HEK293 (cell line): ENCODE results near the gene SARS2.
A peak's percentile ranks its signal among the peaks of the same experiment; 100 is the strongest.

ENCODE experiments used
- EGR2 ChIP-seq: fragments of 450-650 bp; formaldehyde crosslinking; IDR thresholded peaks from 2 replicates; pipeline ENCODE4 v1.5.1; 2016; ENCODE audit warnings: low read depth, missing biosample characterization, missing genetic modification characterization
- HOXD13 ChIP-seq: sonication (generic); formaldehyde crosslinking; IDR thresholded peaks from 2 replicates; pipeline ENCODE4 v1.8.0; 2022; ENCODE audit warnings: missing genetic modification reagents, borderline replicate concordance
- SCRT2 ChIP-seq: fragments of 450-650 bp; formaldehyde crosslinking; IDR thresholded peaks from 2 replicates; pipeline ENCODE4 v1.5.1; 2016; ENCODE audit warnings: missing biosample characterization, missing genetic modification characterization
- TRIM28 ChIP-seq: IDR thresholded peaks from 2 replicates; pipeline ENCODE4 v1.6.1; 2011; ENCODE audit warnings: low read length, control low read depth, borderline replicate concordance
- YY2 ChIP-seq: fragments of 450-650 bp; formaldehyde crosslinking; IDR thresholded peaks from 2 replicates; pipeline ENCODE4 v1.5.1; 2016; ENCODE audit warnings: missing biosample characterization, missing genetic modification characterization
- ZBTB21 ChIP-seq: fragments of 450-650 bp; formaldehyde crosslinking; IDR thresholded peaks from 2 replicates; pipeline ENCODE4 v1.5.1; 2017; ENCODE audit warnings: missing biosample characterization, missing genetic modification characterization
- ZBTB26 ChIP-seq: fragments of 450-650 bp; formaldehyde crosslinking; optimal IDR thresholded peaks from 2 replicates; pipeline ENCODE3; 2016; ENCODE audit warnings: missing biosample characterization, mild to moderate bottlenecking, missing genetic modification characterization
- ZEB2 ChIP-seq: fragments of 450-650 bp; formaldehyde crosslinking; IDR thresholded peaks from 2 replicates; pipeline ENCODE4 v1.5.1; 2016; ENCODE audit warnings: missing biosample characterization, missing genetic modification characterization
- ZFHX2 ChIP-seq: fragments of 450-650 bp; formaldehyde crosslinking; conservative IDR thresholded peaks from 2 replicates; pipeline ENCODE4 v1.5.1; 2016; ENCODE audit warnings: missing biosample characterization, missing genetic modification characterization
- ZIC2 ChIP-seq: fragments of 450-650 bp; formaldehyde crosslinking; IDR thresholded peaks from 2 replicates; pipeline ENCODE4 v1.5.1; 2016; ENCODE audit warnings: missing biosample characterization, missing genetic modification characterization
- ZNF10 ChIP-seq: fragments of 450-650 bp; formaldehyde crosslinking; IDR thresholded peaks from 2 replicates; pipeline ENCODE4 v1.5.1; 2017; ENCODE audit warnings: missing biosample characterization, missing genetic modification characterization
- ZNF121 ChIP-seq: fragments of 450-650 bp; formaldehyde crosslinking; IDR thresholded peaks from 2 replicates; pipeline ENCODE4 v1.5.1; 2016; ENCODE audit warnings: missing biosample characterization, missing genetic modification characterization
- ZNF16 ChIP-seq: fragments of 450-650 bp; formaldehyde crosslinking; IDR thresholded peaks from 2 replicates; pipeline ENCODE4 v1.5.1; 2016; ENCODE audit warnings: low read depth, missing biosample characterization, missing genetic modification characterization
- ZNF2 ChIP-seq: fragments of 450-650 bp; formaldehyde crosslinking; IDR thresholded peaks from 2 replicates; pipeline ENCODE4 v1.5.1; 2016; ENCODE audit warnings: missing biosample characterization, missing genetic modification characterization
- ZNF324 ChIP-seq: fragments of 450-650 bp; formaldehyde crosslinking; IDR thresholded peaks from 2 replicates; pipeline ENCODE4 v1.5.1; 2016; ENCODE audit warnings: missing biosample characterization, missing genetic modification characterization
- ZNF37A ChIP-seq: fragments of 450-650 bp; IDR thresholded peaks from 2 replicates; pipeline ENCODE4 v1.5.1; 2018; ENCODE audit warnings: missing biosample characterization, missing genetic modification characterization
- ZNF391 ChIP-seq: fragments of 450-650 bp; formaldehyde crosslinking; IDR thresholded peaks from 2 replicates; pipeline ENCODE4 v1.5.1; 2016; ENCODE audit warnings: low read depth, missing biosample characterization, missing genetic modification characterization, borderline replicate concordance
- ZNF449 ChIP-seq: fragments of 450-650 bp; formaldehyde crosslinking; IDR thresholded peaks from 2 replicates; pipeline ENCODE4 v1.5.1; 2017; ENCODE audit warnings: missing biosample characterization, mild to moderate bottlenecking, missing genetic modification characterization, moderate library complexity
- ZNF514 ChIP-seq: fragments of 450-650 bp; formaldehyde crosslinking; IDR thresholded peaks from 2 replicates; pipeline ENCODE4 v1.5.1; 2016; ENCODE audit warnings: missing biosample characterization, missing genetic modification characterization
- ZNF555 ChIP-seq: fragments of 450-650 bp; formaldehyde crosslinking; conservative IDR thresholded peaks from 2 replicates; pipeline ENCODE4 v1.5.1; 2017; ENCODE audit warnings: missing biosample characterization, mild to moderate bottlenecking, missing genetic modification characterization, inconsistent platforms
- ZNF580 ChIP-seq: fragments of 450-650 bp; formaldehyde crosslinking; IDR thresholded peaks from 2 replicates; pipeline ENCODE4 v1.5.1; 2016; ENCODE audit warnings: missing biosample characterization, missing genetic modification characterization
- ZNF623 ChIP-seq: fragments of 450-650 bp; formaldehyde crosslinking; IDR thresholded peaks from 2 replicates; pipeline ENCODE4 v1.5.1; 2016; ENCODE audit warnings: missing biosample characterization, missing genetic modification characterization
- ZNF624 ChIP-seq: fragments of 450-650 bp; formaldehyde crosslinking; IDR thresholded peaks from 2 replicates; pipeline ENCODE4 v1.5.1; 2017; ENCODE audit warnings: missing biosample characterization, missing genetic modification characterization
- ZNF626 ChIP-seq: fragments of 450-650 bp; sonication (Bioruptor Pico); formaldehyde crosslinking; IDR thresholded peaks from 2 replicates; pipeline ENCODE4 v1.5.1; 2018; ENCODE audit warnings: missing biosample characterization, missing genetic modification characterization, inconsistent platforms
- ZNF639 ChIP-seq: fragments of 450-650 bp; formaldehyde crosslinking; IDR thresholded peaks from 2 replicates; pipeline ENCODE4 v1.5.1; 2016; ENCODE audit warnings: missing biosample characterization, missing genetic modification characterization
- ZNF747 ChIP-seq: fragments of 450-650 bp; formaldehyde crosslinking; IDR thresholded peaks from 2 replicates; pipeline ENCODE4 v1.5.1; 2016; ENCODE audit warnings: missing biosample characterization, missing genetic modification characterization
- ZNF792 ChIP-seq: fragments of 450-650 bp; formaldehyde crosslinking; IDR thresholded peaks from 2 replicates; pipeline ENCODE4 v1.5.1; 2016; ENCODE audit warnings: missing biosample characterization, missing genetic modification characterization
- ZSCAN16 ChIP-seq: fragments of 450-650 bp; formaldehyde crosslinking; IDR thresholded peaks from 2 replicates; pipeline ENCODE4 v1.5.1; 2016; ENCODE audit warnings: missing biosample characterization, missing genetic modification characterization
- ZSCAN30 ChIP-seq: fragments of 450-650 bp; IDR thresholded peaks from 2 replicates; pipeline ENCODE4 v1.5.1; 2018; ENCODE audit warnings: missing biosample characterization, mild to moderate bottlenecking, missing genetic modification characterization, moderate library complexity
- TF ChIP-seq, protein P1 (sequence below): fragments of 450-650 bp; formaldehyde crosslinking; IDR thresholded peaks from 2 replicates; pipeline ENCODE4 v1.5.1; 2016; ENCODE audit warnings: missing biosample characterization, missing genetic modification characterization
- TF ChIP-seq, protein P2 (sequence below): fragments of 450-650 bp; formaldehyde crosslinking; IDR thresholded peaks from 2 replicates; pipeline ENCODE4 v1.5.1; 2017; ENCODE audit warnings: missing biosample characterization, missing genetic modification characterization
- TF ChIP-seq, protein P3 (sequence below): fragments of 450-650 bp; formaldehyde crosslinking; IDR thresholded peaks from 2 replicates; pipeline ENCODE4 v1.5.1; 2017; ENCODE audit warnings: missing biosample characterization, missing genetic modification characterization

Gene SARS2

DNA sequence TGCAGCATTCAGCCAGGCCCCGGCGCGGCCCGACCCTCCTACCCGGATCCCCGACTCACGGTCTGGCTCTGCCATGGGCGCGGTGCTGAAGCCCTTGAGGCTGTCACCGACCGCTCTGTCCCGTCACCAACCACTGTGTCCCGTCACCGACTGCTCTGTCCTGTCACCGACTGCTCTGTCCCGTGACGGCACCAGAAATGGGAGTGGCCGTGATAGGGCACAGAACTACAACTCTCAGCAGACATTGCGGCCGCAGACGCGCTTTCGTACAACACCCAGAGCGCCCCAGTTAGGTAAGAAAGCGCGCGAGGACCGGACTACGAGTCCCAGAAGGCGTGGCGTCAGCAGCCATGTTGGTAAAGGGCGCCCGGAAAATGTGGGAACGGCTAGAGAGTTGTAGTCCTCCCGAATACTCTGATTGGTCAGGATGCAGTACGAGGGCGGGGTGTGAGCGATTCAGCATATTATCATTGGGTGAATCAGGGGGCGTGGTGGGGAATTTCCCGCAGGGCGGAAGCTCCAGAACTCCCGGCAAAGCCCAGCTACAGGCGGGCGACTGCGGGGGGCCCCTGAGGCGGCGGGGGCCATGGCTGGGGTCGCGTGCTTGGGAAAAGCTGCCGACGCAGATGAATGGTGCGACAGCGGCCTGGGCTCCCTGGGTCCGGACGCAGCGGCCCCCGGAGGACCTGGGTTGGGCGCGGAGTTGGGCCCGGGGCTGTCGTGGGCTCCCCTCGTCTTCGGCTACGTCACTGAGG, 30.9 kb downstream of the SARS2 start, which contains the start of the genes NFKBIB and SIRT2 (continued):
- TF ChIP-seq ZNF391 (tag by site-specific recombination) = peak; percentile 82
- peak; percentile 71; the same call in 1 of the 2 replicates for TF ChIP-seq ZNF580 (tag by site-specific recombination)
- peak; percentile 96 for TF ChIP-seq YY2
- no peak for TF ChIP-seq ZNF747 (tag by site-specific recombination)
- peak; percentile 62; the same call in 1 of the 2 replicates for TF ChIP-seq ZSCAN16 (tag by site-specific recombination)
- peak; percentile 28; the same call in 1 of the 2 replicates for TF ChIP-seq TRIM28
- no peak for TF ChIP-seq ZNF514 (tag by site-specific recombination)
- TF ChIP-seq ZSCAN30 (tag by site-specific recombination) = peak; percentile 94
- no peak for TF ChIP-seq ZNF626 (tag by site-specific recombination)
- peak; percentile 77 for TF ChIP-seq EGR2
- peak; percentile 98; the same call in 1 of the 2 replicates for TF ChIP-seq ZNF10 (tag by site-specific recombination)
- peak; percentile 100 for TF ChIP-seq SCRT2 (tag by site-specific recombination)
- no peak for TF ChIP-seq ZNF37A
- peak; percentile 92 for TF ChIP-seq ZNF2
- TF ChIP-seq, protein P1, sequence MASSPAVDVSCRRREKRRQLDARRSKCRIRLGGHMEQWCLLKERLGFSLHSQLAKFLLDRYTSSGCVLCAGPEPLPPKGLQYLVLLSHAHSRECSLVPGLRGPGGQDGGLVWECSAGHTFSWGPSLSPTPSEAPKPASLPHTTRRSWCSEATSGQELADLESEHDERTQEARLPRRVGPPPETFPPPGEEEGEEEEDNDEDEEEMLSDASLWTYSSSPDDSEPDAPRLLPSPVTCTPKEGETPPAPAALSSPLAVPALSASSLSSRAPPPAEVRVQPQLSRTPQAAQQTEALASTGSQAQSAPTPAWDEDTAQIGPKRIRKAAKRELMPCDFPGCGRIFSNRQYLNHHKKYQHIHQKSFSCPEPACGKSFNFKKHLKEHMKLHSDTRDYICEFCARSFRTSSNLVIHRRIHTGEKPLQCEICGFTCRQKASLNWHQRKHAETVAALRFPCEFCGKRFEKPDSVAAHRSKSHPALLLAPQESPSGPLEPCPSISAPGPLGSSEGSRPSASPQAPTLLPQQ = peak; percentile 85
- TF ChIP-seq ZNF639 (tag by site-specific recombination) = peak; percentile 72
- TF ChIP-seq, protein P2, sequence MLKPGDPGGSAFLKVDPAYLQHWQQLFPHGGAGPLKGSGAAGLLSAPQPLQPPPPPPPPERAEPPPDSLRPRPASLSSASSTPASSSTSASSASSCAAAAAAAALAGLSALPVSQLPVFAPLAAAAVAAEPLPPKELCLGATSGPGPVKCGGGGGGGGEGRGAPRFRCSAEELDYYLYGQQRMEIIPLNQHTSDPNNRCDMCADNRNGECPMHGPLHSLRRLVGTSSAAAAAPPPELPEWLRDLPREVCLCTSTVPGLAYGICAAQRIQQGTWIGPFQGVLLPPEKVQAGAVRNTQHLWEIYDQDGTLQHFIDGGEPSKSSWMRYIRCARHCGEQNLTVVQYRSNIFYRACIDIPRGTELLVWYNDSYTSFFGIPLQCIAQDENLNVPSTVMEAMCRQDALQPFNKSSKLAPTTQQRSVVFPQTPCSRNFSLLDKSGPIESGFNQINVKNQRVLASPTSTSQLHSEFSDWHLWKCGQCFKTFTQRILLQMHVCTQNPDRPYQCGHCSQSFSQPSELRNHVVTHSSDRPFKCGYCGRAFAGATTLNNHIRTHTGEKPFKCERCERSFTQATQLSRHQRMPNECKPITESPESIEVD = no peak
- peak; percentile 99 for TF ChIP-seq ZBTB21 (tag by site-specific recombination)
- peak; percentile 98 for TF ChIP-seq ZBTB26 (tag by site-specific recombination)
- TF ChIP-seq ZNF324 (tag by site-specific recombination) = peak; percentile 94
- peak; percentile 98 for TF ChIP-seq ZIC2 (tag by site-specific recombination)
- TF ChIP-seq HOXD13 (CRISPR knock-in tag) = peak; percentile 65; the same call in 1 of the 2 replicates
- TF ChIP-seq ZNF623 (tag by site-specific recombination) = peak; percentile 32
- no peak; the same call in 1 of the 2 replicates for TF ChIP-seq ZNF16 (tag by site-specific recombination)
- TF ChIP-seq ZNF792 (tag by site-specific recombination) = no peak
- TF ChIP-seq, protein P3, sequence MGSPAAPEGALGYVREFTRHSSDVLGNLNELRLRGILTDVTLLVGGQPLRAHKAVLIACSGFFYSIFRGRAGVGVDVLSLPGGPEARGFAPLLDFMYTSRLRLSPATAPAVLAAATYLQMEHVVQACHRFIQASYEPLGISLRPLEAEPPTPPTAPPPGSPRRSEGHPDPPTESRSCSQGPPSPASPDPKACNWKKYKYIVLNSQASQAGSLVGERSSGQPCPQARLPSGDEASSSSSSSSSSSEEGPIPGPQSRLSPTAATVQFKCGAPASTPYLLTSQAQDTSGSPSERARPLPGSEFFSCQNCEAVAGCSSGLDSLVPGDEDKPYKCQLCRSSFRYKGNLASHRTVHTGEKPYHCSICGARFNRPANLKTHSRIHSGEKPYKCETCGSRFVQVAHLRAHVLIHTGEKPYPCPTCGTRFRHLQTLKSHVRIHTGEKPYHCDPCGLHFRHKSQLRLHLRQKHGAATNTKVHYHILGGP (tag by site-specific recombination) = peak; percentile 75
- TF ChIP-seq ZFHX2 (tag by site-specific recombination) = peak; percentile 70
- peak; percentile 99 for TF ChIP-seq ZNF449 (tag by site-specific recombination)
- no peak for TF ChIP-seq ZNF555 (tag by site-specific recombination)
- peak; percentile 100 for TF ChIP-seq ZNF121 (tag by site-specific recombination)
- no peak for TF ChIP-seq ZNF624 (tag by site-specific recombination)
- peak; percentile 69 for TF ChIP-seq ZEB2 (tag by site-specific recombination)
